IgD-negative memory B cell (primary cell): ENCODE measurements around the gene CKAP4. TPM values are rescaled to one million over a fixed set of nuclear protein-coding genes. Genes with fewer than 3 reads are reported as not detected.
"Not testable (repeated sequence)": the region's sequence is repeated elsewhere in the genome, so short reads cannot be mapped to it uniquely, and the experiment has no call there.

ENCODE experiments used
- H3K27ac Mint-ChIP-seq, 3 donors: one replicate each; pipeline ENCODE4 v1.8.0; 2020 to 2022; ENCODE audit warnings: mild to moderate bottlenecking in 3 of 3, mixed read lengths in 3 of 3, moderate library complexity in 1 of 3
- H3K27me3 Mint-ChIP-seq: one replicate; pipeline ENCODE4 v1.8.0; 2021; ENCODE audit warnings: mixed read lengths
- H3K36me3 Mint-ChIP-seq: one replicate; pipeline ENCODE4 v1.8.0; 2020; ENCODE audit warnings: mild to moderate bottlenecking, mixed read lengths
- H3K4me1 Mint-ChIP-seq, 3 donors: one replicate each; pipeline ENCODE4 v1.8.0; 2020 to 2022; ENCODE audit warnings: mixed read lengths in 3 of 3, mild to moderate bottlenecking in 1 of 3
- H3K4me3 Mint-ChIP-seq, 4 donors: one replicate each; pipeline ENCODE4 v1.8.0; 2020 to 2022; ENCODE audit warnings: mild to moderate bottlenecking in 4 of 4, mixed read lengths in 4 of 4, moderate library complexity in 3 of 4
- H3K9me3 Mint-ChIP-seq, 3 donors: one replicate each; pipeline ENCODE4 v1.8.0; 2020 to 2021; ENCODE audit warnings: mixed read lengths in 3 of 3, mild to moderate bottlenecking in 1 of 3
- polyA plus RNA-seq: library from polyadenylated mRNA; unstranded; fragments of 300-500 nt; fragmentation: Illumina TruSeq; gene quantifications from one replicate; pipeline ENCODE4 v1.2.3, GENCODE V29; 2021

CKAP4 gene, protein sequence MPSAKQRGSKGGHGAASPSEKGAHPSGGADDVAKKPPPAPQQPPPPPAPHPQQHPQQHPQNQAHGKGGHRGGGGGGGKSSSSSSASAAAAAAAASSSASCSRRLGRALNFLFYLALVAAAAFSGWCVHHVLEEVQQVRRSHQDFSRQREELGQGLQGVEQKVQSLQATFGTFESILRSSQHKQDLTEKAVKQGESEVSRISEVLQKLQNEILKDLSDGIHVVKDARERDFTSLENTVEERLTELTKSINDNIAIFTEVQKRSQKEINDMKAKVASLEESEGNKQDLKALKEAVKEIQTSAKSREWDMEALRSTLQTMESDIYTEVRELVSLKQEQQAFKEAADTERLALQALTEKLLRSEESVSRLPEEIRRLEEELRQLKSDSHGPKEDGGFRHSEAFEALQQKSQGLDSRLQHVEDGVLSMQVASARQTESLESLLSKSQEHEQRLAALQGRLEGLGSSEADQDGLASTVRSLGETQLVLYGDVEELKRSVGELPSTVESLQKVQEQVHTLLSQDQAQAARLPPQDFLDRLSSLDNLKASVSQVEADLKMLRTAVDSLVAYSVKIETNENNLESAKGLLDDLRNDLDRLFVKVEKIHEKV
- polyA plus RNA-seq = 18.8 TPM

DNA sequence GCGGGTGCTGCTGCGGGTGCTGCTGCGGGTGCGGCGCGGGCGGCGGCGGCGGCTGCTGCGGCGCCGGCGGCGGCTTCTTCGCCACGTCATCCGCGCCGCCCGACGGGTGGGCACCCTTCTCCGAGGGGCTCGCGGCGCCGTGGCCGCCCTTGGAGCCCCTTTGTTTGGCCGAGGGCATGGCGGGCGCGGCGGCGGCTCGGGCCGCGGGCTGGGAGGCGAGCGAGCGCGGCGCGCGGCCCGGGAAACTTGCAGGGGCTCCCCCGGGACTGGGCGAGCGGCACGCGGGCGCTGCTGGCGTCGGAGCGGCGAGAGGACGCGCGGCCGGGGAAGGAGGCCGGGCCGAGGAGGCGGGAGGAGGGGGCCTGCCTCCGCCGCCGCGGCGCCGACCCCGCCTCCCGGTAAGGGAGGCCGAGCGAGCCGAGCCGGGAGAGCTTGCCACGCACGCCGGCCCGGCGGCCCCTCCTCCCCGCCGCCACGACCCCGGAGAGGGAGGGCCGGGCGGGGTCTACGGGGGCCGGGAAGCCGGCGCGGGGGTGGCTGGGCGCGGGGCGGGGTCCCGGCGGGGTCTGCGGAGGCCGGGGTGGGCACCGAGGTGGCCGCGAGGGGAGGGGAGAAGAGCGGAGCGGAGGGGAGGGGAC lies at the start of gene CKAP4:
Gene CKAP4, minus strand, starts transcription at position 347 of the 638 bp plus-strand sequence. Its CDS starts 169 bp downstream, at position 178.
- peaks cover 2% of the 10 kb centered on the region for H3K27me3 Mint-ChIP-seq
- peak within 1 kb of the TSS; percentile 40 to 98 (median 62) for H3K27ac Mint-ChIP-seq
- peaks cover 16 to 54% (median 30%) of the 10 kb centered on the region in 3 donors for H3K4me1 Mint-ChIP-seq
- H3K9me3 Mint-ChIP-seq = no peaks in the 10 kb centered on the region
- peak within 1 kb of the TSS; percentile 62 to 95 (median 88) for H3K4me3 Mint-ChIP-seq
- peaks cover 9% of the 10 kb centered on the region for H3K36me3 Mint-ChIP-seq

DNA sequence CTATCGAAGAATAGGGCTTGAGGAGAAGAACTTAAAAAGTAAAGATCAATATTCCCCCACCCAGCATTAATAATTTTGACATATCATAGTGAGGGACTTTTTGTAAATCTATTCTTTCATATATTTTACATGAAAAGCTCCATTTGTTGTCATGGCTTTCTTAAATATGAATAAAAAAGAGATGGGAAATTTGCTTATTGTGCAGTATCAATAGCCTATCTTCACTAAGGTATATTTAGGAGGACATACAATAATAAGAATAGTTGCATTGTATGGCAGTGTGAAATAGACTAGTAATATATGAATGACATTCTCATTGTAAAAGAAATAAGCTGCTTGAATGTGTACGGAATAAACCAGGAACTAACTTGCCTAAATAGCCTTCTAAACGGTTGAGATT lies 49.3 kb upstream of the CKAP4 start:
- Mint-ChIP-seq H3K4me3 (peak overlapping the region in 2 of 4 donors; percentile 60 to 82), H3K9me3 (no peaks in the 10 kb centered on the region), H3K27me3 (no peaks in the 10 kb centered on the region), H3K36me3 (no peaks in the 10 kb centered on the region), H3K27ac (peak overlapping the region in 1 of 3 donors; percentile 90), H3K4me1 (peaks cover 20 to 38% (median 25%) of the 10 kb centered on the region in 3 donors)

DNA sequence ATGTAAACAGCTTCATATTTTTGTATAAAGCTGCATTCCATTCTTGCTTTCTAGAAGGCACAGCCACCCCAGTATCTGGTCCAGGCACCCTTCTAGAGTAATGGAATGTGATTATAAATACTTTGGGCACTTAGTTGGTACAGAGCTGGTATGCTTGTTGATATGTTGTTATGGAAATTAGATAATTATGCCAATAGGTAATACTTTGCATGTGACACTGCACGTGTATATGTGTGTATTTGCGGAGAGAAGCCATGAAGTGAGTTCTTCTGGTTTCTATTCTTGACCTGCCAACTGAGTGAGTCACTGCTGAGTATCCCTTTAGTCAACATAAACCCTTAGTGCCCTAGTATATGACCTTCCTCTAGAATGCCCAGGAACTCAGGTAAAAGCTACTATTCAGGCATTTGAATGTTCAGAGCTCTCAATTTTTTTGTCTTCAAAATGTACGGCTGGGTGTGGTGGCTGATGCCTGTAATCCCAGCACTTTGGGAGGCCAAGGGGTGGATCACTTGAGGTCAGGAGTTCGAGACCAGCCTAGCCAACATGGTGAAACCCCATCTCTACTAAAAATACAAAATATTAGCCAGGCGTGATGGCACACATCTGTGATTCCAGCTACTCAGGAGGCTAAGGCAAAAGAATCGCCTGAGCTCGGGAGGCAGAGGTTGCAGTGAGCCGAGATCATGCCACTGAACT lies 48.5 kb upstream of the CKAP4 start:
- H3K36me3 Mint-ChIP-seq = no peaks in the 10 kb centered on the region
- no peaks in the 10 kb centered on the region for H3K27me3 Mint-ChIP-seq
- H3K27ac Mint-ChIP-seq = peak overlapping the region in 1 of 3 donors; percentile 64
- H3K9me3 Mint-ChIP-seq = no peaks in the 10 kb centered on the region
- H3K4me3 Mint-ChIP-seq = no peak overlapping the region
- H3K4me1 Mint-ChIP-seq = peaks cover 17 to 37% (median 23%) of the 10 kb centered on the region in 3 donors

DNA sequence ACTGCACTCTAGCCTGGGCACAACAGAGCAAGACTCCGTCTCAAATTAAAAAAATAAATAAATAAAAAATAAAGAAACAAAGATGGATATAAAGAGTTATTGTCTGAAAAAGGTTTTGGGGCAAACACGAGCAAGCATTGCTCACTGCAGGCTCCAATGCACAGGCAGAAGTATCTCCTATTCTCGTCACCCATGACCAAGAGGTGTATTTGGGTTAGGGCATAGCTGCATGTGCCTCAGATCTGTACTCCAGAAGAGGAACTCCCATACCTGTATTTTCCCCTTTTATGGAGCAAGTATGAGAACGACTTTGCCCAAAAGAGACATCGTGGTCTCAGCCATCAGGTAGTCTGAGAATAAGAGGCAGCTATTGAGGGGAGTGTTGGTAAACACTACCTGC lies 44.5 kb upstream of the CKAP4 start:
- peaks cover 11 to 22% (median 14%) of the 10 kb centered on the region in 3 donors for H3K4me1 Mint-ChIP-seq
- H3K9me3 Mint-ChIP-seq = no peaks in the 10 kb centered on the region
- no peak overlapping the region for H3K27ac Mint-ChIP-seq
- no peaks in the 10 kb centered on the region for H3K36me3 Mint-ChIP-seq
- H3K4me3 Mint-ChIP-seq = no peak overlapping the region
- H3K27me3 Mint-ChIP-seq = peaks cover 2% of the 10 kb centered on the region

DNA sequence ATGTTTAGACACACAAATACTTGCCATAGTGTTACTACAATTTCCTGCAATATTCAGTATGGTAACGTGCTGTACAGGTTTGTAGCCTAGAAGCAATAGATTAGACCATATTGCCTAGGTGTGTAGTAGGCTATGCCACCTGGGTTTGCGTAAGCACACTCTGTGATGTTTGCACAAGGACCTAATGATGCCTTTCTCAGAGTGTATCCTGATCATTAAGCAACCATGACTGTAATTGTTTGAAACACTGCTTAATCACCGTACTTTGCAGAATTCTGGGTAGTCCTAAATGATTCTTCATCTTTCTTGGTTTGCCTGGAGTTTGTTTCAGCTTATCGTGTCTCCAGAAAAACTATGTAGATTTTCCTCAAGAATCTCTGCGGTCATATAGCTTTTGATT lies 43.5 kb upstream of the CKAP4 start:
- Mint-ChIP-seq H3K27ac (no peak overlapping the region), H3K4me1 (peaks cover 11 to 20% (median 14%) of the 10 kb centered on the region in 3 donors), H3K4me3 (no peak overlapping the region), H3K9me3 (no peaks in the 10 kb centered on the region), H3K27me3 (peaks cover 2% of the 10 kb centered on the region), H3K36me3 (no peaks in the 10 kb centered on the region)

DNA sequence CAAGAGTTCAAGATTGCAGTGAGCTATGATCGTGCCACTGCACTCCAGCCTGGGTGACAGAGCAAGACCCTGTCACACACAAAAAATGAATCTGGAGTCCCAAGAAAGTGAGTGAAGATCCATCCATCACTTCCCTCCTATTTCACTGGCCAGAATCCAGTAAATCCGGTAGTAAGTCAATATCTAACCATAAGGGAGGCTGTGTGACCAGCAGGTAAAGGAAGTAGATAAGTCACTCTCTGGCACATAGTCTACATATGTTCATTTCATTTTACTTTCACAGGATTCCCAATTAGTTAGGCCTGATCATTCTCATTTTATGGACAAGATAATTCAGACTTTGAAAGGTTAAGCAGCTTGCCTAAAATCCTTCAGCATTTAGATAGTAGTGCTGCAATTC lies 42.8 kb upstream of the CKAP4 start:
- no peaks in the 10 kb centered on the region for H3K9me3 Mint-ChIP-seq
- no peak overlapping the region for H3K27ac Mint-ChIP-seq
- H3K27me3 Mint-ChIP-seq = peaks cover 5% of the 10 kb centered on the region
- H3K4me1 Mint-ChIP-seq = peaks cover 18 to 25% (median 21%) of the 10 kb centered on the region in 3 donors
- no peak overlapping the region for H3K4me3 Mint-ChIP-seq
- no peaks in the 10 kb centered on the region for H3K36me3 Mint-ChIP-seq

DNA sequence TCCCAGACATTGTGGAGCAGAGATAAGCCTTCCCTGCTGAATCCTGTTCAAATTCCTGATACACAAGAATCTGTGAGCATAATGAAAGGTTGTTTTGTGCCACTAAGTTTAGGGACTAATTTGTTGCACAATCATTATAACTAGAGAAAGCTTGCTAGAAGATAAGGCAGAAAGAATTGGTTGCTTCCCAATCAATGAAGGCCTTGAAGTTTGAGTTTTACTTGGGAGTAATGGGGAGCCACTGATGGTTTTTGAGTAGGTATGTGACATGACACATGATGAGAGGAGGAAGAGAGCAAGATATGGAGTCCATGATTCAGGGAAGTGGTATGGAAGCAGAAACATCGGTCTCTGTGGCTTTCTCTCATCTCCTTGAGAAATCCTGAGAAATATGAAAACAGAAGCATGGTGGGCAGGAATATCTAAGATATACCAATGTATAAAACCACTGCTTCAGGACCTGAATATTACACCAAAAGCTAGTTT lies 41.4 kb upstream of the CKAP4 start:
- H3K27ac Mint-ChIP-seq = no peak overlapping the region
- no peaks in the 10 kb centered on the region for H3K36me3 Mint-ChIP-seq
- H3K4me1 Mint-ChIP-seq = peaks cover 19 to 38% (median 22%) of the 10 kb centered on the region in 3 donors
- H3K4me3 Mint-ChIP-seq = no peak overlapping the region
- H3K9me3 Mint-ChIP-seq = no peaks in the 10 kb centered on the region
- peaks cover 11% of the 10 kb centered on the region for H3K27me3 Mint-ChIP-seq

DNA sequence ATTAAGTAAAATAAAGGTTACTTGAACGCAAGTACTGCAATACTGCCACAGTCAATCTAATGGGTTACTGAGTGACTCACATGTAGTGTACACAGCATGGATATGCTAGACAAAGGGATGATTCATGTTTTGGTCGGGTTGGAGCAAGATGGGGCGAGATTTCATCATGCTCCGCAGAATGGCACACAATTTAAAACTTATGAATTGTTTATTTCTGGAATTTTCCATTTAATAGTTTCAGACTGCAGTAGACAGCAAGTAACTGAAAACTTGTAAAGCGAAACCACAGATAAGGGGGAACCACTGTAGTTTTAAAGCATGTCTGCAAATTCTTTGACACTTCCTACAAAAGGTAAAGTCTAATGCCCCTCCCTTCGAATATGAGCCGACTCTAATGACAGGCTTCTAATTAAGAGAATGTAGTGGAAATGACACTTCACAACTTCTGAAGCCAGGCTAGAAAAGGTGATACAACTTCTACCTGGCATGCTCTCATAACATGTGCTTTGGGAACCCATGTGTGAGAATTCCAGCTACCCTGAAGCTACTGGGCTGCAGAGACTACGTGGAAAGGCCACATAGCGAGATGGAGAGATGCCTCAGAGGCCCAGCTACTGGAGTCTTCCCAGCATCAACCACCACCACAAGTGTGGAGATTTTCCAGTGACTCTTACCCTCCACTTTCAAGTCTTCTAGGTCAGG lies 40.8 kb upstream of the CKAP4 start:
- Mint-ChIP-seq H3K36me3 (no peaks in the 10 kb centered on the region), H3K9me3 (no peaks in the 10 kb centered on the region), H3K4me3 (no peak overlapping the region), H3K27me3 (peaks cover 14% of the 10 kb centered on the region), H3K4me1 (peaks cover 19 to 39% (median 22%) of the 10 kb centered on the region in 3 donors), H3K27ac (no peak overlapping the region)

DNA sequence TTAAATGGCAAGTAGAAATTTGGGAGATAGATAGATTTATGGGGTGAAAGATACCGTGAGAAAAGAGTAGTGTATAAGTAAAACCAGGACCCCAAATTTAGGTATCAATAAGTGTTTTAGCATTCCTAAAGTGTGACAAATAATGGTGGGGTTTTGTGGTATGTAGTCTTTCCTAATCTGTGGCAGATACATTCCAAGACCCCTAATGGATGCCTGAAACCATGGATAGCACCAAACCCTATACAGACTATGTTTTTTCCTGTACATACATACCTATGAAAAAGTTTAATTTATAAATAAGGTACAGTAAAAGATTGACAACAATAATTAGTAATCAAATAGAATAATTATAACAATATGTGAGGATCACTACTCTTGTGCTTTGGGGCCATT lies 40.3 kb upstream of the CKAP4 start:
- Mint-ChIP-seq H3K9me3 (no peaks in the 10 kb centered on the region), H3K4me3 (no peak overlapping the region), H3K4me1 (peaks cover 19 to 39% (median 22%) of the 10 kb centered on the region in 3 donors), H3K27ac (no peak overlapping the region), H3K27me3 (peaks cover 14% of the 10 kb centered on the region), H3K36me3 (no peaks in the 10 kb centered on the region)

DNA sequence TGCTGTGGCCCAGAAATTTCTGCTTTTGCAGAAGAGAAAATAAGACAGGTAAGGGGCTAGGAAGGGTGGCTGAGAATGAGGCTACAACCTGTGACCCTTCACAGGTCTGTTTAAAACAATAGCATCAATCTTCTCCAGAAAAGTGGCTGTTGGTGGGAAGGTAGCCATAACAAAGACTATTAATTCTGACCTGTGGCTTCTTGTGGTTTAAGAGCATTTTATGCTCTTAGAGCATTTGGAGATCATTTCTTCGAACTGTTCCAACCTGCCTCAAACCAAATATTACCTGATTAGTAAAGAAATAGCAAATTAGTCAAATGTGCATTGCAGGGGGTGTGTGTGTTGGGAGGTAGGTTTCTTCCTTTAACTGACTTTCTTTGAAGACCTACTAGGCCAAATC lies 39.5 kb upstream of the CKAP4 start:
- Mint-ChIP-seq H3K4me1 (peaks cover 22 to 37% (median 22%) of the 10 kb centered on the region in 3 donors), H3K36me3 (peaks cover under 1% of the 10 kb centered on the region), H3K4me3 (peak overlapping the region in 1 of 4 donors; percentile 20), H3K9me3 (peaks cover under 1% of the 10 kb centered on the region in 3 donors), H3K27ac (peak overlapping the region in 2 of 3 donors; percentile 59 to 70), H3K27me3 (peaks cover 14% of the 10 kb centered on the region)

DNA sequence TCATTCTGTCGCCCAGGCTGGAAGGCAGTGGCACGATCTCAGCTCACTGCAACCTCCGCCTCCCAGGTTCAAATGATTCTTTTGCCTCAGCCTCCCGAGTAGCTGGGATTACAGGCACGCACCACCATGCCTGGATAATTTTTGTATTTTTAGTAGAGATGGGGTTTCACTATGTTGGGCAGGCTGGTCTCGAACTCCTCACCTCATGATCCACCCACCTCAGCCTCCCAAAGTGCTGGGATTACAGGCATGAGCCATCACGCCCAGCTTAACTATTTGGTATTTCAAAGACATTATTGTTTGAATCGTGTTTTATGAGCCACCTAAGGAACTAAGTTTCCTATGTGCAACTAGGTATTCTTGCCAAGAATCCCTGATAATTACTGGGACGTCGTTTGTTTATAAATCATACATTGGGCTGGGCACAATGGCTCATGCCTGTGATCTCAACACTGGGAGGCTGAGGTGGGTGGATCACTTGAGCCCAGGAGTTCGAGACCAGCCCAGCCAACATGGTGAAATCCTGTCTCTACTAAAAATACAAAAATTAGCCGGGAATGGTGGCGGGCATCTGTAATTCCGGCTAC lies 38.8 kb upstream of the CKAP4 start:
- H3K27ac Mint-ChIP-seq = peak overlapping the region in 1 of 3 donors; percentile 78
- peaks cover 14% of the 10 kb centered on the region for H3K27me3 Mint-ChIP-seq
- H3K36me3 Mint-ChIP-seq, H3K9me3 Mint-ChIP-seq: not testable (repeated sequence)
- H3K4me3 Mint-ChIP-seq = peak overlapping the region in 1 of 4 donors; percentile 81
- H3K4me1 Mint-ChIP-seq = peaks cover 22 to 40% (median 22%) of the 10 kb centered on the region in 3 donors

DNA sequence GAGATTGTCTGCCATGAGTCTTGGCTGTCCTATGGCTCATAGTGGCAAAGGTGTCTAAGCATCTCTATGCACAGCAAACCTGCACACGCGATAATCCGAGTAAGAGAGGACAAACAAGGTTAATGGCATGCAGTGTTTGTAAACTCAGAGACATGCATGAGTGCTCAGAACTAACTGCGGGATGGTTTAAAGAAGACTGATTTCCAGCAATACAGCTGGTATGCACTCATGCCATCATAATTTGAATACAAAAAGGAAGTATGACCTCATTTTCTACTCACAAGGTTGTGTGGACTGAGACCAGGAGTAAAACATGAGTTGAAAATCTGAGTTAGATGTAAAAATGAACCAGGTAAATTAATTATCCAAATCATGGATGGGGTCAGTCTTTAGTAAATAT lies 38.2 kb upstream of the CKAP4 start:
- peak overlapping the region in 2 of 3 donors; percentile 9 to 78 for H3K27ac Mint-ChIP-seq

DNA sequence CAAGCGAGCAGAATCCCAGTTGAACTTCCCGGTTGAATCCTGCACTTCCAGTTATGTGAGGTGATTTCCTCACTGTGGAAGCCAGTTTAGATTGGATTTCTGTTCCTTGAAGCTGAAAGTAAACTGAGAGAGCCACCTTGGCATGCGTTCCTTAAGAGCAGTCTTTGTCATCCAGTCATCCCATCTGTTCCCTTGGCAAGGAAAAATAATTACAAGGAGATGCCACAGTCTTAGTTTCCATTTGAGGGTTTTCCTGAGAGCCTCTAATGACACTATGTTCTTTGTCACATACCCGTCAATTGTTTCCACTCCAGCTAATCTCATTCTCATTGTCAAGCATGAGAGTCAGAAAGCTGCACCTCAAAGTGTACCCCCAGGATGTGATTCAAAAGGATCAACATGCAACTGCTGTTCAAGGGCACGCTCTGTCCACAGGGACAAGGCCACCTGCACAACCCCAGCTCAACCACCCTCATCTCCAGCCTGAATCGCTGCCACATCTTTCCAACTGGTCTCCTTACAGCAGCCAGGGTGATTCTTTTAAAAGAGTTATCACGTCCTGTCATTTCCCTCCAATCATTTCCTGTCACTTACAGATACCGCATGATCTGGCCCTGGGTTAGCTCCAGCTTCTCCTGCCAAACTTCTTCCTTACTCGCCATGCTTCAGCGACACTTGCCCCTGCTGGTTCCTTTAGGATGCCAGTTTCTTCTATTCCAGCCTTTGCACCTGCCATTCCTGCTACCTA lies 36.7 kb upstream of the CKAP4 start:
- Mint-ChIP-seq H3K4me1 (peaks cover 22 to 37% (median 24%) of the 10 kb centered on the region in 3 donors), H3K27ac (peak overlapping the region in 1 of 3 donors; percentile 71), H3K36me3 (peaks cover 2% of the 10 kb centered on the region), H3K9me3 (peaks cover 2 to 4% (median 3%) of the 10 kb centered on the region in 3 donors), H3K4me3 (no peak overlapping the region), H3K27me3 (peaks cover 14% of the 10 kb centered on the region)

More for the DNA sequence above, 38.2 kb upstream of the CKAP4 start:
- H3K36me3 Mint-ChIP-seq = peaks cover 2% of the 10 kb centered on the region
- H3K4me1 Mint-ChIP-seq = peaks cover 22 to 37% (median 24%) of the 10 kb centered on the region in 3 donors
- peaks cover 14% of the 10 kb centered on the region for H3K27me3 Mint-ChIP-seq
- H3K9me3 Mint-ChIP-seq = peaks cover 2 to 4% (median 3%) of the 10 kb centered on the region in 3 donors
- H3K4me3 Mint-ChIP-seq = peak overlapping the region in 3 of 4 donors; percentile 34 to 81 (median 39)
